GM21381 (cell line): ENCODE data around the gene OR6B2.

ENCODE experiments used
- ATAC-seq: cut with Tn5 transposase; IDR thresholded peaks from one replicate; pipeline ENCODE4 v1.9.1; 2021; ENCODE audit warnings: mild to moderate bottlenecking, moderate library complexity; ENCODE audit not compliant: unreplicated experiment

The OR6B2 gene

DNA sequence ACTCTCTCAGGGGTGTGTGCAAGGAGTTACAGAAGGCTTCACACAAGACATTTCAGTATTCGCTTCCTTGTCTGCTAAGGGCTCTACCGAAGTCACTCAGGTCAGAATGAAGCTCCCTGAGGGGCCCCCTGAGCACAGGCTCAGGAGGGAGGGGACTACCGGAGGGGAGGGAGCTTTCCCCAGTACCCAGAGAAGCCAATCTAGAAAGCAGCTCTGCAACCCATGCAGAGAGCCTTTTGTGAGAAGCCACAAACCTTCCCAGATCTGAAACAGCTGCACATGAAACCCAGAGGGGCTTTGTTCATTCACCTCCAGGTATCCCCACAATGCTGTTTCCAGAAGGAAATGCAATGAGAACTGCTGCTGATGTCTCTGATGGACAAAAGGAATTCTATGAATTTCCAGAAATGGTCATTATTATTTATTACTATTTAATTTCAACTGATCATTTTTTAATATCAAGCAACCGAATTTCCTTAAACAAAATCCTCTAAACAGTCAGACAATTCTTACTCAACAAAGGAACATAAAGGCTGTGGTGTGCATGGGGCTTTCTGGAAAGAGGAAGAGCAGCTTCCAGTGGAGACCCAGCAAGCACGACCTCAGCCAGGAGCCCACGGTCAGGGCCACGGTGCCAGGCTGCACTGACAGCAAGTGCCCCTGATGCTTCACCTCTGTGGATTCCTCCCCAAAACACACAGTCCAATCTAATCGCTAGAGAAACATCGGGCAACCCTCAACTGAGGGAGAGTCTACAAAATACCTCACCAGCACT lies 47.0 kb downstream of the OR6B2 start:
- no peak for ATAC-seq
